Uterus (tissue), 4 donors: ENCODE results near the gene FAM234B. TPM values are rescaled to one million over a fixed set of nuclear protein-coding genes. Genes with fewer than 3 reads are reported as not detected.

ENCODE experiments used
- DNase-seq, 2 donors: peaks; one replicate each; pipeline ENCODE4 v3.0.0-alpha.2; 2019 to 2020
- H3K27ac ChIP-seq, 2 donors: fragments of 200-600 bp; sonication (generic); 1 replicate in 1 of 2; 2 replicates in 1 of 2; pipeline ENCODE4 v1.5.1; 2016 to 2018
- H3K27me3 ChIP-seq, 2 donors: fragments of 200-600 bp; sonication (generic); one replicate each; pipeline ENCODE4 v1.5.1; 2018 to 2019; ENCODE audit warnings: control low read depth in 1 of 2
- H3K36me3 ChIP-seq, 2 donors: fragments of 200-600 bp; sonication (generic); one replicate each; pipeline ENCODE4 v1.5.1; 2019; ENCODE audit warnings: control low read depth in 1 of 2
- H3K4me1 ChIP-seq, 2 donors: fragments of 200-600 bp; sonication (generic); one replicate each; pipeline ENCODE4 v1.5.1; 2018 to 2019; ENCODE audit warnings: control low read depth in 1 of 2
- H3K4me3 ChIP-seq, 2 donors: fragments of 200-600 bp; sonication (generic); 1 replicate in 1 of 2; 2 replicates in 1 of 2; pipeline ENCODE4 v1.5.1; 2018 to 2019; ENCODE audit warnings: mild to moderate bottlenecking in 1 of 2
- H3K9me3 ChIP-seq, 2 donors: fragments of 200-600 bp; sonication (generic); one replicate each; pipeline ENCODE4 v1.5.1; 2019; ENCODE audit warnings: control low read depth in 1 of 2
- CTCF ChIP-seq, 4 experiments: fragments of 200-600 bp in 2 of 4; fragments of 450-650 bp in 2 of 4; sonication (generic) in 2 of 4; IDR thresholded peaks; one replicate each; pipeline ENCODE4 v1.5.1; 2016 to 2019; ENCODE audit warnings: antibody characterized with exemption in 4 of 4, mild to moderate bottlenecking in 2 of 4, moderate library complexity in 1 of 4
- POLR2A ChIP-seq, 2 donors: fragments of 450-650 bp; IDR thresholded peaks; one replicate each; pipeline ENCODE4 v1.6.1; 2016; ENCODE audit warnings: antibody characterized with exemption in 2 of 2, mild to moderate bottlenecking in 1 of 2, moderate library complexity in 1 of 2
- intact Hi-C: fragments of 100-400 bp; cut with DNase I; formaldehyde crosslinking; loops from one replicate; pipeline ENCODE4 v1.15.1; 2023; ENCODE audit warnings: low total_unique reads
- total RNA-seq, 4 donors: library from RNA; depleted of rRNA in 3 of 4; stranded (reverse); fragments of >200 nt in 3 of 4; gene quantifications; one replicate each; pipeline versions ENCODE4 v1.1.0 to v1.2.4, GENCODE V29; 2014 to 2023
- donor health status: DM: yes; HTN: yes; CAD: no.

The FAM234B gene
- total RNA-seq, 4 donors from 2014 or later, result 2.4 to 8.3 (median 4.6) TPM

- Histone ChIP-seq H3K36me3 (no peaks in the 10 kb centered on the region), H3K27ac (no peak overlapping the region), H3K4me1 (no peaks in the 10 kb centered on the region), H3K4me3 (no peak overlapping the region), H3K27me3 (no peaks in the 10 kb centered on the region), H3K9me3 (no peaks in the 10 kb centered on the region)
- DNase-seq, result no peak
- intact Hi-C loops, result no loop called here
- TF ChIP-seq CTCF (IDR thresholded peaks at IDR 0.05), result no peak
- TF ChIP-seq POLR2A (IDR thresholded peaks at IDR 0.05), result no peak
These were observed 7.3 kb upstream of the FAM234B start for GRCh38 chr12:13036881-13037280.

- TF ChIP-seq CTCF (IDR thresholded peaks at IDR 0.05) (no peak), POLR2A (IDR thresholded peaks at IDR 0.05) (no peak)
- Histone ChIP-seq H3K27ac (no peak overlapping the region), H3K4me3 (no peak overlapping the region), H3K9me3 (no peaks in the 10 kb centered on the region), H3K4me1 (no peaks in the 10 kb centered on the region), H3K27me3 (no peaks in the 10 kb centered on the region), H3K36me3 (no peaks in the 10 kb centered on the region)
- intact Hi-C loops, result no loop called here
- DNase-seq, result no peak
These were observed 5.6 kb upstream of the FAM234B start for GRCh38 chr12:13038491-13039161.

GRCh38 chr12:13039328-13039956 lies 4.7 kb upstream of the FAM234B start:
- Histone ChIP-seq H3K27ac (no peak overlapping the region), H3K4me3 (no peak overlapping the region), H3K27me3 (no peaks in the 10 kb centered on the region), H3K36me3 (no peaks in the 10 kb centered on the region), H3K4me1 (no peaks in the 10 kb centered on the region), H3K9me3 (no peaks in the 10 kb centered on the region)
- intact Hi-C loops, result no loop called here
- no peak for DNase-seq
- no peak for TF ChIP-seq CTCF (IDR thresholded peaks at IDR 0.05)
- no peak for TF ChIP-seq POLR2A (IDR thresholded peaks at IDR 0.05)

- no peaks in the 10 kb centered on the region for H3K27me3 ChIP-seq
- no peak for TF ChIP-seq CTCF (IDR thresholded peaks at IDR 0.05)
- TF ChIP-seq POLR2A (IDR thresholded peaks at IDR 0.05), result no peak
- H3K4me3 ChIP-seq, result no peak overlapping the region
- H3K9me3 ChIP-seq, result no peaks in the 10 kb centered on the region
- DNase-seq, result no peak
- no peaks in the 10 kb centered on the region for H3K36me3 ChIP-seq
- H3K4me1 ChIP-seq, result no peaks in the 10 kb centered on the region
- no peak overlapping the region for H3K27ac ChIP-seq
- intact Hi-C loops, result no loop called here
These were observed 3.0 kb upstream of the FAM234B start for GRCh38 chr12:13041224-13041623.

- intact Hi-C loops, result no loop called here
- Histone ChIP-seq H3K27ac (no peak overlapping the region), H3K9me3 (no peaks in the 10 kb centered on the region), H3K27me3 (no peaks in the 10 kb centered on the region), H3K36me3 (no peaks in the 10 kb centered on the region), H3K4me3 (no peak overlapping the region), H3K4me1 (no peaks in the 10 kb centered on the region)
- no peak for TF ChIP-seq CTCF (IDR thresholded peaks at IDR 0.05)
- no peak for TF ChIP-seq POLR2A (IDR thresholded peaks at IDR 0.05)
- DNase-seq, result no peak
These were observed 1.4 kb upstream of the FAM234B start for GRCh38 chr12:13042666-13043230.
